BJ (cell line): ENCODE measurements around the gene PCBP3. TPM values are rescaled to one million over a fixed set of nuclear protein-coding genes. Genes with fewer than 3 reads are reported as not detected.

Source experiments
- CTCF ChIA-PET: fragments of 350-600 bp; formaldehyde crosslinking; extraction: SDS; loops from one replicate; lab custom pipeline; 2021; ENCODE audit warnings: antibody characterized with exemption, inconsistent platforms; lab: Yijun Ruan, JAX
- POLR2A ChIA-PET: fragments of 300-600 bp; sonication (Branson Sonifier 250); formaldehyde crosslinking; extraction: SDS; loops from one replicate; lab custom pipeline; 2021; ENCODE audit warnings: antibody characterized with exemption; lab: Charles Lee
- DNase-seq: peaks from one replicate; pipeline ENCODE4 v3.0.0-alpha.2; 2011; ENCODE audit warnings: low read depth
- H3K27me3 ChIP-seq: 2 replicates; pipeline ENCODE4 v1.6.0; 2011; ENCODE audit warnings: low read length; ENCODE audit not compliant: control insufficient read depth, insufficient read depth
- H3K36me3 ChIP-seq: 2 replicates; pipeline ENCODE4 v1.5.1; 2011; ENCODE audit warnings: low read length; ENCODE audit not compliant: control insufficient read depth, insufficient read depth
- H3K4me3 ChIP-seq: 2 replicates; pipeline ENCODE4 v1.5.1; 2011; ENCODE audit warnings: low read depth, mild to moderate bottlenecking, control low read depth, low read length
- CTCF ChIP-seq: IDR thresholded peaks from 2 replicates; pipeline ENCODE4 v1.5.1; 2011; ENCODE audit warnings: low read depth, mild to moderate bottlenecking, control low read depth, inconsistent platforms, low read length, moderate library complexity; ENCODE audit not compliant: insufficient read depth
- polyA plus RNA-seq: library from polyadenylated mRNA; depleted of rRNA; stranded (reverse); fragments of >200 nt; gene quantifications from 2 replicates; pipeline ENCODE4 v1.2.3, GENCODE V29; 2011

Gene PCBP3
- polyA plus RNA-seq, 1 experiment, result 2.1 TPM

GRCh38 chr21:45940621-45941337 lies 297.3 kb downstream of the PCBP3 start:
- H3K36me3 ChIP-seq, result no peaks in the 10 kb centered on the region
- no peak for DNase-seq

GRCh38 chr21:45941338-45941710 lies 297.8 kb downstream of the PCBP3 start:
- no peak for DNase-seq
- TF ChIP-seq CTCF, result no peak
- Histone ChIP-seq H3K36me3 (no peaks in the 10 kb centered on the region), H3K27me3 (no peaks in the 10 kb centered on the region; the same call in 1 of the 2 replicates), H3K4me3 (no peak overlapping the region)
- ChIA-PET CTCF (no interaction called here), POLR2A (no interaction called here)

More at GRCh38 chr21:45940621-45941337, 297.3 kb downstream of the PCBP3 start:
- Histone ChIP-seq H3K27me3 (no peaks in the 10 kb centered on the region; the same call in 1 of the 2 replicates), H3K4me3 (no peak overlapping the region)
- ChIA-PET POLR2A (no interaction called here), CTCF (no interaction called here)
- TF ChIP-seq CTCF, result no peak

- Histone ChIP-seq H3K4me3 (no peak overlapping the region), H3K36me3 (no peaks in the 10 kb centered on the region), H3K27me3 (no peaks in the 10 kb centered on the region)
- POLR2A ChIA-PET, result no interaction called here
- DNase-seq, result no peak
- CTCF ChIA-PET, result no interaction called here
- TF ChIP-seq CTCF, result no peak
These were observed 298.4 kb downstream of the PCBP3 start for GRCh38 chr21:45941717-45942546.

GRCh38 chr21:45942755-45943629 lies 299.5 kb downstream of the PCBP3 start:
- DNase-seq, result no peak
- Histone ChIP-seq H3K4me3 (no peak overlapping the region), H3K27me3 (no peaks in the 10 kb centered on the region), H3K36me3 (no peaks in the 10 kb centered on the region)
- CTCF ChIA-PET, result no interaction called here
- no peak for TF ChIP-seq CTCF
- POLR2A ChIA-PET, result no interaction called here
